ENCODE results near the gene TCEA3.

Gene TCEA3

GRCh38 chr1:23344111-23344986 is 80.2 kb downstream of the TCEA3 start, which contains the start of gene HNRNPR:
HNRNPR (minus strand) TSS chr1:23344284; CDS start chr1:23341008, 3,276 bp downstream.
- H3K27ac Mint-ChIP-seq: peak within 1 kb of the TSS; percentile 97
- H3K27me3 Mint-ChIP-seq (ENCODE audit: low read depth): no peaks in the 10 kb centered on the region
- peak; percentile 99 for DNase-seq (ENCODE audit: low spot score)
- H3K9me3 Mint-ChIP-seq: no peaks in the 10 kb centered on the region
- H3K4me3 Mint-ChIP-seq: peak within 1 kb of the TSS; percentile 91
- H3K4me1 Mint-ChIP-seq (ENCODE audit: low read depth): peaks cover 45% of the 10 kb centered on the region
- H3K36me3 Mint-ChIP-seq (ENCODE audit: low read depth): peaks cover 25% of the 10 kb centered on the region

- H3K4me1 Mint-ChIP-seq (ENCODE audit: low read depth): peaks cover 50% of the 10 kb centered on the region
- H3K4me3 Mint-ChIP-seq: peak overlapping the region; percentile 91
- peak overlapping the region; percentile 79 for H3K27ac Mint-ChIP-seq
- peaks cover 31% of the 10 kb centered on the region for H3K36me3 Mint-ChIP-seq (ENCODE audit: low read depth)
- no peaks in the 10 kb centered on the region for H3K27me3 Mint-ChIP-seq (ENCODE audit: low read depth)
- H3K9me3 Mint-ChIP-seq: no peaks in the 10 kb centered on the region
- DNase-seq (ENCODE audit: low spot score): peak; percentile 75
Observed at GRCh38 chr1:23343221-23344110, 81.1 kb downstream of the TCEA3 start.

GRCh38 chr1:23341931-23342692 is 82.4 kb downstream of the TCEA3 start:
- Mint-ChIP-seq H3K9me3 (no peaks in the 10 kb centered on the region), H3K4me1 (ENCODE audit: low read depth) (peaks cover 55% of the 10 kb centered on the region), H3K36me3 (ENCODE audit: low read depth) (peaks cover 41% of the 10 kb centered on the region), H3K27me3 (ENCODE audit: low read depth) (no peaks in the 10 kb centered on the region), H3K27ac (peak overlapping the region; percentile 79), H3K4me3 (peak overlapping the region; percentile 91)
- no peak for DNase-seq (ENCODE audit: low spot score)

DNA sequence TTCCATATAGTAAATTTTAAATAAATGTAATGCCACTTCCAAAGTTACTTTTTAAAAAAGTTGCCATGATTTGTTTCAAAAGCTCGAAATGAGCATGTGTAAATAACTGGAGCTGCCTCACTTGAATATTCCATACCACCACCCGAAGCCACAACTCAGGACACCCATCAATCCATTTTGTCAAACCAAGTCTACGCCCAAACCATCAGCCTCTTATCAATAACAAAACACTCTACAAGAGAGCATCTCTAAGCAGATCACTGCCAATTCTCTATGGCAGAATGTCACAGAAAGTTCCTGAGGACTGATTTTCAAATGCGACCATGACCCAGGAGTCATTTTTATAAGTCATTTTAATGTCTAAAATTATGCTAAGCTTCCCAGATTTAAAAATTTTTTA is 84.9 kb downstream of the TCEA3 start:
- peaks cover 51% of the 10 kb centered on the region for H3K36me3 Mint-ChIP-seq (ENCODE audit: low read depth)
- peaks cover 47% of the 10 kb centered on the region for H3K4me1 Mint-ChIP-seq (ENCODE audit: low read depth)

GRCh38 chr1:23337869-23338268 is 86.7 kb downstream of the TCEA3 start:
- DNase-seq (ENCODE audit: low spot score): no peak
- Mint-ChIP-seq H3K36me3 (ENCODE audit: low read depth) (peaks cover 64% of the 10 kb centered on the region), H3K9me3 (no peaks in the 10 kb centered on the region), H3K27ac (peak overlapping the region; percentile 18), H3K4me1 (ENCODE audit: low read depth) (peaks cover 43% of the 10 kb centered on the region), H3K4me3 (no peak overlapping the region), H3K27me3 (ENCODE audit: low read depth) (no peaks in the 10 kb centered on the region)

More for the DNA sequence above, 84.9 kb downstream of the TCEA3 start:
- Mint-ChIP-seq H3K27ac (no peak overlapping the region), H3K4me3 (peak overlapping the region; percentile 91), H3K9me3 (no peaks in the 10 kb centered on the region), H3K27me3 (ENCODE audit: low read depth) (no peaks in the 10 kb centered on the region)
- no peak for DNase-seq (ENCODE audit: low spot score)

- H3K27ac Mint-ChIP-seq: no peak overlapping the region
- peaks cover 3% of the 10 kb centered on the region for H3K4me1 Mint-ChIP-seq (ENCODE audit: low read depth)
- H3K9me3 Mint-ChIP-seq: no peaks in the 10 kb centered on the region
- no peaks in the 10 kb centered on the region for H3K27me3 Mint-ChIP-seq (ENCODE audit: low read depth)
- H3K36me3 Mint-ChIP-seq (ENCODE audit: low read depth): peaks cover 65% of the 10 kb centered on the region
- no peak overlapping the region for H3K4me3 Mint-ChIP-seq
- no peak for DNase-seq (ENCODE audit: low spot score)
Observed at GRCh38 chr1:23331713-23332112, 92.8 kb downstream of the TCEA3 start.

Data from T-helper 2 cell treated with Interferon-gamma antibody and Interleukin-4, amounts not matched to agents 5 μg/mL and 100 μg/mL, for 36 hours (primary cell).